NCI-H1417 (cell line): ENCODE results near the gene GLDN.
"Not testable (repeated sequence)": the region's sequence is repeated elsewhere in the genome, so short reads cannot be mapped to it uniquely, and the experiment has no call there.

Source experiments
- DNase-seq, 3 experiments: peaks; one replicate each; lab custom pipeline; 2025; lab: John Stamatoyannopoulos, UW

GLDN gene

DNA sequence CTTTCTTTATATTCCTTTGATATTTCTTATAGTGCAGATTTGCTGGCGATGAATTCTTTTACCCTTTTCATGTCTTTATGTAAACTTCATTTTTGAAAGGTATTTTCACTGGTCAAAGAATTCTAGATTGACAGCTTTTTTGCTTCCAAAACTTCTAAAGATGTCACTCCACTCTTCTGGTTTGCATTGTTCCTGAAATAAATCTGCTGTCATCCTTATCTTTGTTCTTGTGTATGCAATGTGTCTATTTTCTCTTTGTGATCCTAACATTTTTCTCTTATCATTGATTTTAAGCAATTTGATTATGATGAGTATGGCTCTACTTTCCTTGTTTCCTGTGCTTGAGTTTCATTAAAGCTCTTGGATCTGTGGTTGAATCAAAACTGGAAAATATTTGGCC is 103.4 kb downstream of the GLDN start:
- no peak for DNase-seq

DNA sequence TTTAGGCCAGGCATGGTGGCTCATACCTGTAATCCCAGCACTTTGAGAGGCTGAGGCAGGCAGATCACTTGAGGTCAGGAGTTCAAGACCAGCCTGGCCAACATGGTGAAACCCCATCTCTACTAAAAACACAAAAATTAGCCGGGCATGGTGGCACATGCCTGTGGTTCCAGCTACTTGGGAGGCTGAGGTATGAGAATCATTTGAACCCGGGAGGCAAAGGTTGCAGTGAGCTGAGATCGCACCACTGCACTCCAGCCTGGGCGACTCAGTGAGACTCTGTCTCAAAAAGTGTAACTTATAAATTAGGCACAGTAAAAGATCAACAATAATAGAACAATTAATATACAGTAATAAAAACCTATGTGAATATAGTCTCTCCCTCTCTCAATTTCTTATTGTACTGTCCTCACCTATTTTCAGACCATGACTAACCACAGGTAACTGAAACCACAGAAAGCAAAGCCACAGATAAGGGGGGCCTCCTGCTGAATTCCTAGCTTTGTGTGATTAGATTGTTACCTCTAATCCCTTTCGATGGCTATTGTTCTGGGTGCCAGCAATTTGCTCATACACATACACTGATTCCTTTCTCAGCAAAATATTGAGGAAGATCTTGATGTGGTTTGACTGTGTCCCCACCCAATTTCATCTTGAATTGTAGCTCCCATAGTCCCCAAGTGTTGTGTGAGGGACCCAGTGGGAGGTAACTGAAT is 104.7 kb downstream of the GLDN start:
- DNase-seq = not testable (repeated sequence)

DNA sequence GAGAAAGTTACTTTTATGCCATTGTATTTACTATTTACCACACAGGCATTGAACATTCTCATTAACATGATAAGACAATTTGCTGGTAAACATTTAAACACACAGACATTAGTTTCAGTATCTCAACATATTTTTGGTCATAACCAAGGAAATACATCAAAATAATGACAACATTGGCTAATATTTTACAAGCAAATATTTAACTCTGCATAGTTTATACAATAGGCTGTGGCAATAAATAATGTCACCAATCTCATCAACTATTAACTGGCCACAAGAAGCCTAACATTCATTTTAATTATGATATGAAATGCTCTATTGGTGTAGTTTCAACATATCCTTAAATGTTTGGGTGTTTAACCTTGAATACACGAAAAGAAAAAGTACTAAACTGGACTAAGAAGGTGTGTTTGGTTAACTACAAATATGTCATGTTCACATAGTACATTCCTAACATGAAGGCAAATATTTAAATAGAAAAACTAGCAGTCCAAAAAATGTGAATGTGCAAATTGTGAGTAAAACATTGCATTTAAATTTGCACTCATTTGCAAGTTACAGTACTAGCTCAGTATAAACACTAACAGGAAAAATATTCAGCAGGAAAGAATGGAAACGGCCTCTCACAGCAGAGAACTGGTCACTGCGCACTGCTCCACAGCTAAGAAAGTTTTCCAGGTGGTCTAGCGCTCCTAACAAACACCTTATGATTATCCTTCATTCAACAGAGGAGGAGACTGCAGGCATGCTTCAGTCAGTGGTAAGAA is 106.6 kb downstream of the GLDN start:
- no peak for DNase-seq

DNA sequence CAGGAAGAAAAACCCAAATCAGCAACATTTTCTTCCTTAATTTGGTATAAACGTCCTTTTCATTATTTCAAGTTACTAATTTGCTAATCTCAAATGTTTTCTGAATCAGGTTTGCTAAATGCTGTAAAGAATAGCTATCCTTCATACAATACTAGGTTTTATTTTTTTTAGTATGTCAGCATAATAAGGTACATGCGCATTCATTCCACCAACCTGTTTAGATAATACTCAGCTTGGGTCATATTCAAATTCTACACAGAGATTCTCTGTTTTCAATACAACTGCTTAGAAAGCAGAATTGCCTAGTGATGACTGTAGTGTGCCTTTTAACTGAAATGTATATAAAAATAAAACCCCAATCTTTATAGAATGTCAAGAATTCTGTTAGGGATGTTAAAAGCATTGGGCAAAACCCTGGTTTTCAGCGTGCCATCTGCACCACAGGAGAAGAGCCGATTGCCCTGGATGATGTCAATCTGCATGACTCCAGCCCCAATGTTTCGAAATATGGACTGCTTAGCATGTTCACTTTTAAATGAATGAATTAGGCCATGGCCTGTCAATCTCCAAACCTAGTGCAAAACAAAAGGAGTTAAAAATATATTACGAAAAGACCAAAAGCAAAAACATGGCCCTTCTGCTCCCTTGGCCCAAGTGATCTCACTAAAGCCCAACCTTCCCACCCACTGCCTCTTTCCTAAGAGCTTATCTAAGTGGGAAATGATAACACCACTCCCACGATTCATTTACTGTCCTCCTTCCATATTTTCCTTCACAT is 107.4 kb downstream of the GLDN start:
- no peak for DNase-seq

DNA sequence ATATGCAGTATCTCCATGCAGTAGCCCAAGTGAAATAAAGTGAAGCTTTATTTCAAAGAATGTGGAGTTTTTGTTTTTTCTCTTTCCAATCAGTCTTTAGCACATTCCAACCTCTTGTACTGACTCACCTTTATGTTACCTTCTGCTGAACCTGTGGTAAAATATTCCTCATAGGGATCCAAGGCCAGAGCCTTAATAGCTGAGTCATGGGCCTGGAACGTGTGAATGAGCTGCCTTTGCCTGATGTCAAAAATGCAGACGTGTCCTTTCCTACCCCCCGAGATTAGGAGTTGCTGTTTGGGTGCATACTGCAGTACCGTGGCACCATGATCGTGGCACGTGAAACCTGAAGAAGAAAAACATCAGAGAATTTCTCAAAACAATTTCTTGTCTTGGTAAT is 108.5 kb downstream of the GLDN start:
- no peak for DNase-seq
